Ectodermal cell (in vitro differentiated cells): ENCODE measurements around the gene FGF1.

ENCODE experiments used
- H3K27ac ChIP-seq: 2 replicates; pipeline ENCODE4 v1.7.0; 2013; ENCODE audit warnings: mild to moderate bottlenecking, low read depth, low read length; ENCODE audit not compliant: insufficient read depth, poor library complexity, severe bottlenecking
- H3K27me3 ChIP-seq: 2 replicates; pipeline ENCODE4 v1.7.0; 2013; ENCODE audit warnings: mild to moderate bottlenecking, low read length; ENCODE audit not compliant: insufficient read depth, control insufficient read depth, poor library complexity, severe bottlenecking
- H3K36me3 ChIP-seq: one replicate; pipeline ENCODE4 v1.7.0; 2013; ENCODE audit warnings: low read length; ENCODE audit not compliant: control insufficient read depth, insufficient read depth
- H3K4me1 ChIP-seq: one replicate; pipeline ENCODE4 v1.7.0; 2013; ENCODE audit warnings: low read length; ENCODE audit not compliant: control insufficient read depth, insufficient read depth
- H3K4me3 ChIP-seq: 2 replicates; pipeline ENCODE4 v1.7.0; 2013; ENCODE audit warnings: low read depth, low read length, control low read depth; ENCODE audit not compliant: insufficient read depth
- H3K9me3 ChIP-seq: 2 replicates; pipeline ENCODE4 v1.7.0; 2013; ENCODE audit warnings: mild to moderate bottlenecking, low read length, moderate library complexity; ENCODE audit not compliant: control insufficient read depth
- WGBS, 2 experiments: methylation state at CpG; one replicate each; pipeline ENCODE4 v1.1.7; 2013; ENCODE audit warnings: missing lambda C conversion rate in 2 of 2; 5-methylcytosine and 5-hydroxymethylcytosine counted together

Gene FGF1

DNA sequence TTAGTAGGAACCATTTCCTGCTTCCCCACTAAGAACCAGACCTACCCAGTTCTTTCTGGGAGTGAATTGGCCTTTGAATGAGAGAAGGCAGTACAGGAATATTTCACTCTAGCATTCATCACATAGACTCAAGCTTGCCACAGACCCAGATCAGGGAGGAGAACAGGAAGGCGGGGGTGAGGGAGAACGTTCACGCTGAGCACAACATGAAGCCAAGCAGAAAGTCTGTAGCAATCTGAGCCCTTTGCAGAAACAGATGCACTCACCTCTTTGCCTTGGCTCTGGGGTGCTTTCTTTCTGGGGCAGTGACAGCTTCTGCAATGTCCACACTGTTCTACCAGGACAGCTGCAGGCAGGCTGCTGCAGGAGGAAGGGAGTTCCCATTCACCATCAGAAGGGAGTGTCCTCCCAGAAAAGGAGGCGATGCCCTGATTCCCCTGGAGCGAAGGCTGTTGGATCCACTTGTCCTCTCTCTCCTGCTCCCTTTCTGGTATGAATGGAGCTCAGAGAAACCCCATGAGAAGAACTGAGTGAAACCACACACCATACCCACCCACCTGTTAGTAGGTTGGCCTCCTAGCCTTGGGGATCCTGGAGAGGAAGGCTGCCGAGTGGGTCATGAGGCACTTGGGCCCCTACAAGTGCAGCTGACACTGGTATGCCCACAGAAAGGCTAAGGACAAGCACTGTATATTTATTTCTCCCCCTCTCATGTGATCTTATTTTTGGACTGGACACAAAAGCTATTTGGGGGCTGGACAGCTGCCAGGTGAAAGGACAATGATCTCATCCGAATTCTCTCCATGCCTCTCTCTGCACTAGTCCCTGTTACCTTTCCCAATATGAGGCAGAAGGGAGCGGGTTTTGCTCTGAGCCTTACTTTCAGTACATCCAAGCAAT, 11.7 kb upstream of the FGF1 start:
- WGBS, 2 experiments, result 76 to 77% methylated on average over 8 of the region's 8 CpGs
- Histone ChIP-seq H3K27ac (no peak overlapping the region), H3K27me3 (no peaks in the 10 kb centered on the region), H3K4me3 (no peak overlapping the region), H3K36me3 (no peaks in the 10 kb centered on the region), H3K4me1 (no peaks in the 10 kb centered on the region), H3K9me3 (no peaks in the 10 kb centered on the region)

- H3K4me1 ChIP-seq, result no peaks in the 10 kb centered on the region
- no peaks in the 10 kb centered on the region for H3K9me3 ChIP-seq
- H3K27ac ChIP-seq, result no peak overlapping the region
- H3K36me3 ChIP-seq, result no peaks in the 10 kb centered on the region
- H3K4me3 ChIP-seq, result no peak overlapping the region
- 94 to 95% methylated on average over 3 of the region's 3 CpGs for WGBS, 2 experiments
- no peaks in the 10 kb centered on the region for H3K27me3 ChIP-seq
These were observed 10.5 kb upstream of the FGF1 start for GRCh38 chr5:142696379-142696778.

DNA sequence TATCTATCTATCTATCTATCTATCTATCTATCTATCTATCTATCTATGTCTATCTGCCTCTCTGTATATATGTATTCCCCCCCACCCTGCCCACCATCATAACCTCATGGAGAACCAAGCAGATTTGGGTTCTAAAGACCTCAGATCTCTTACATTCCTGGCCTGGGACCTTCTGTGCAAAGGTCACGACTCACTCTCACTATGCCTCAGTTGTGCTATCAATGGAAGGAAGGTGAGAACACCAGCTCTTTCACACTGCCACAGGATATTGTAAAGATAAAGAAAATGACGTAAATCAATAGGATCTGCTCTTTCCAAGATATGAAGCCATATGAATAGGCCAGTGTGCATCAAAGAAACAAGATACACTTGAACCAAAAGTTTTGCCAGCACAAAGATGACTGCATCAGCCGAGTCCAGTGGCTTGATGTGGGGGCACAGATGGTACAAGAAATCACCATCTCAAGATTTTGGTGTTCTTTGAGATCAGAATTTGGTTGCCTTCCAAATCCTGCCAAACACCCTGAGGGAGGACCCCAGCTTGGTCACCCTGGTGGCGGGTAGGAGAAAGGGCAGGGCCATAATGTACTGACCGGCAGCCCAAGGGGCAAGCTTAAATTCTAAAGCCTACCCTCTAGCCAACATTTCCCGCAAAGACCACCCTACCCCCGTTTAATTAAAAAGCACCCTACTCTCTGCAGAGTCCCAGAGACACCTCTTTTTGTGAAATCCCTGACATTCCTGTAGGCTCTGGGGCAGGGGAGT, 8.4 kb upstream of the FGF1 start:
- WGBS, 2 experiments, result 91 to 93% methylated on average over 7 of the region's 7 CpGs
- Histone ChIP-seq H3K36me3 (no peaks in the 10 kb centered on the region), H3K9me3 (no peaks in the 10 kb centered on the region), H3K27me3 (no peaks in the 10 kb centered on the region), H3K4me3 (no peak overlapping the region), H3K27ac (no peak overlapping the region), H3K4me1 (no peaks in the 10 kb centered on the region)

- Histone ChIP-seq H3K9me3 (no peaks in the 10 kb centered on the region), H3K27ac (no peak overlapping the region), H3K36me3 (no peaks in the 10 kb centered on the region), H3K4me3 (no peak overlapping the region), H3K4me1 (no peaks in the 10 kb centered on the region), H3K27me3 (no peaks in the 10 kb centered on the region)
- 82 to 92% methylated on average over 3 of the region's 3 CpGs for WGBS, 2 experiments
These were observed 6.5 kb upstream of the FGF1 start for GRCh38 chr5:142692321-142692894.

DNA sequence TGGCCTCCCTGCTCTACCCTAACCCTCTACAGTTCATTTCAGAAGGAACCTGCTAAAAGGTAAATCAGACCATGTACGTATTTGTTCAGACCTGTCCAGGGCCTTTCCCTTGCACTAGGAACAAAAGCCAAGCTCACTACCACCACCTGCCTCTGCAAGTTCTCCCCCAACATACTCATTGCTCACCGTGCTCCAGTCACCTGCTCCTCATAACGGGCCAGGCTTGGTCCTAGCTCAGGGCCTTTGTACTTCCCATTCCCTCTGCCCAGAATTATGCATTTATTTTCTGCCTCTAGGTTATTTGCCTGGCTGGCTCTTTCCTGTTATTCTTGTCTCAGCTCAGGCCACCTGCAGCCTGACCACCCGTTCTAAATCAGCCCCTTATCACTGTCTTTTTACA, 4.8 kb upstream of the FGF1 start:
- Histone ChIP-seq H3K9me3 (no peaks in the 10 kb centered on the region), H3K36me3 (no peaks in the 10 kb centered on the region), H3K27ac (no peak overlapping the region), H3K27me3 (no peaks in the 10 kb centered on the region), H3K4me1 (peaks cover 5% of the 10 kb centered on the region), H3K4me3 (no peak overlapping the region)
- WGBS, 2 experiments, result 89 to 92% methylated on average over 4 of the region's 4 CpGs

- Histone ChIP-seq H3K9me3 (no peaks in the 10 kb centered on the region), H3K36me3 (no peaks in the 10 kb centered on the region), H3K4me3 (no peak overlapping the region), H3K27me3 (no peaks in the 10 kb centered on the region), H3K27ac (no peak overlapping the region), H3K4me1 (peaks cover 19% of the 10 kb centered on the region)
- WGBS, 2 experiments, result 90% methylated on average over 5 of the region's 5 CpGs
These were observed 3.2 kb upstream of the FGF1 start for GRCh38 chr5:142689081-142689480.

- no peaks in the 10 kb centered on the region for H3K9me3 ChIP-seq
- peaks cover 19% of the 10 kb centered on the region for H3K4me1 ChIP-seq
- 91% methylated on average over 7 of the region's 7 CpGs for WGBS, 2 experiments
- no peaks in the 10 kb centered on the region for H3K27me3 ChIP-seq
- H3K36me3 ChIP-seq, result no peaks in the 10 kb centered on the region
- H3K4me3 ChIP-seq, result no peak overlapping the region
- H3K27ac ChIP-seq, result no peak overlapping the region
These were observed 2.5 kb upstream of the FGF1 start for GRCh38 chr5:142688281-142688989.

DNA sequence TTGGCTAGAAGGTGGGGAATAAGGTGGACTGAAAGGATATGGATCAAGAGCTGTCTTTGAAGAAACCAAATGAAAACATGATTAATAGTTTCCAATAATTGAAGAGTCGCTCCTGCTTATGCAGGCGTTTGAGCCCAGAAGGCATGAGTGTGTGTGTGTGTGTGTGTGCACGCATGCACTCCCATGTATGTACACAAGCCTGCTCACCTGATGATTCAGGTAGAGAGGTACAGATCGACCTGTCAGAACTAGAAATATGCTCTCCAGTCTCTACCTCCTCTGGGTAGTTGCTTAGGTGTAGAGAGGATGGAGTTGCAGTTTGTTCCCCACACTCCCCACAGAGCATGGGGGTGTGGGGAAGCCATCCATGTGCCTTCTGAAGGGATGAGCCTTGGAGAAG, 1.1 kb upstream of the FGF1 start:
- H3K27me3 ChIP-seq, result no peaks in the 10 kb centered on the region
- H3K4me1 ChIP-seq, result peaks cover 19% of the 10 kb centered on the region
- H3K4me3 ChIP-seq, result no peak overlapping the region
- no peaks in the 10 kb centered on the region for H3K9me3 ChIP-seq
- WGBS, 2 experiments, result 90 to 93% methylated on average over 4 of the region's 4 CpGs
- no peak overlapping the region for H3K27ac ChIP-seq
- H3K36me3 ChIP-seq, result no peaks in the 10 kb centered on the region

DNA sequence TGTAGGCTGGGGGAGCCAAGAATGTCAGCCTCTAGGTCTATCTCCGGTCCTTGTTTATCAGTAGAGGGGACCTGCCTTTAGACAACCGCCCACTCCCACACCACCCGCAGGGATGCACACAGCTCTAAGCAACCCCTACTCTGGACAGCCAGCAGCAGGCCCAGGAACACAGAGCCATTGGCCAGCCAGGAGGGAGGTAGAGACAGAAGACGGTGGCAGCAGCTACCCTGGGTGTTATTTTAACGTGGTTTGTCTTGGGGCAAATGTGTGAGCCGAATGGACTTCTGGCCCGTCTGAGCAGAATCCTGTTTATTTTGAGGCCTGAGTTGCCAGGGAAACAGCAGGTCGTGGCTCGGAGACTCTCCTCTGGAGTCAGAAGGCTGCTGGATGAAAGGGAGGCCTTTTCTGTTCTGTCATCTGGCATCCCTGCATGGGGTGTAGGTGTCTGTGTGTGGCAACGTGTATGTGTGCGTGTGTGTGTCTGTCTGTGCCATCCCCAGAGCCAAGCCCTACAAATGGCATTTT, 382 bp upstream of the FGF1 start:
- Histone ChIP-seq H3K27me3 (no peaks in the 10 kb centered on the region), H3K36me3 (no peaks in the 10 kb centered on the region), H3K4me3 (no peak overlapping the region), H3K27ac (no peak overlapping the region), H3K9me3 (no peaks in the 10 kb centered on the region), H3K4me1 (peaks cover 19% of the 10 kb centered on the region)
- WGBS, 2 experiments, result 66 to 72% methylated on average over 11 of the region's 11 CpGs
